ENCODE measurements around the gene SMC1A.

GRCh38 chrX:53452812-53453211, 30.4 kb upstream of the SMC1A start:
- TF ChIP-seq, protein P1, sequence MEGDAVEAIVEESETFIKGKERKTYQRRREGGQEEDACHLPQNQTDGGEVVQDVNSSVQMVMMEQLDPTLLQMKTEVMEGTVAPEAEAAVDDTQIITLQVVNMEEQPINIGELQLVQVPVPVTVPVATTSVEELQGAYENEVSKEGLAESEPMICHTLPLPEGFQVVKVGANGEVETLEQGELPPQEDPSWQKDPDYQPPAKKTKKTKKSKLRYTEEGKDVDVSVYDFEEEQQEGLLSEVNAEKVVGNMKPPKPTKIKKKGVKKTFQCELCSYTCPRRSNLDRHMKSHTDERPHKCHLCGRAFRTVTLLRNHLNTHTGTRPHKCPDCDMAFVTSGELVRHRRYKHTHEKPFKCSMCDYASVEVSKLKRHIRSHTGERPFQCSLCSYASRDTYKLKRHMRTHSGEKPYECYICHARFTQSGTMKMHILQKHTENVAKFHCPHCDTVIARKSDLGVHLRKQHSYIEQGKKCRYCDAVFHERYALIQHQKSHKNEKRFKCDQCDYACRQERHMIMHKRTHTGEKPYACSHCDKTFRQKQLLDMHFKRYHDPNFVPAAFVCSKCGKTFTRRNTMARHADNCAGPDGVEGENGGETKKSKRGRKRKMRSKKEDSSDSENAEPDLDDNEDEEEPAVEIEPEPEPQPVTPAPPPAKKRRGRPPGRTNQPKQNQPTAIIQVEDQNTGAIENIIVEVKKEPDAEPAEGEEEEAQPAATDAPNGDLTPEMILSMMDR (IDR thresholded peaks at IDR 0.05; ENCODE audit: low read depth, low read length): no peak
- no peak for TF ChIP-seq POLR2A (IDR thresholded peaks at IDR 0.05; ENCODE audit: extremely low read depth, insufficient read length)
- no peak for TF ChIP-seq MYC (IDR thresholded peaks at IDR 0.05; ENCODE audit: low read depth, low read length)

All from NB4 (cell line).